Epithelial cell of esophagus (primary cell): ENCODE data around the gene RBFOX1.

ENCODE experiments used
- DNase-seq: peaks from one replicate; pipeline ENCODE4 v3.0.0; 2010; ENCODE audit warnings: low read depth
- H3K4me3 ChIP-seq: 2 replicates; pipeline ENCODE4 v1.5.1; 2011; ENCODE audit warnings: mild to moderate bottlenecking, low read length, control low read depth
- TF ChIP-seq, protein P1 (sequence below): IDR thresholded peaks from 2 replicates; pipeline ENCODE4 v1.5.1; 2011; ENCODE audit warnings: low read depth, mild to moderate bottlenecking, low read length, control low read depth, inconsistent platforms; ENCODE audit not compliant: insufficient read depth; ENCODE audit errors: missing control alignments

The RBFOX1 gene

DNA sequence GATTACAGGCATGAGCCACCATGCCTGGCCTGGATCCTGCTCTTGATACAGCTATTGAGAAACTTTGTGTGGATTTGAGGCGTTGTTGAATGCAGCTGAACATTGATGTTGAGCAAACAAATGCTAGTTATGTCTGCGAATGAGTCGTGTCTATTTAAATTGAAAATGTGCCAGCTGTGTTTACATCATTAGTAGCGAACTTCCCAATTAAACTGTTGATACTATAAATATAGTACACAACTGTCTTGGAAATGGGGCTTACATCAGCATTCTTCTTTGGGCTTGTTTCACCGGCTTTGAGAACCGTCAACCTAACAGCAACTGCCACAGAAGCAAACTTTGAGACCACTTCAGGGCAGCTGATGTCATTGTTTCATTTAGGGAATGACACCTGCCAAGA is 251.9 kb downstream of the RBFOX1 start:
- no peak overlapping the region for H3K4me3 ChIP-seq
- no peak for DNase-seq
- TF ChIP-seq, protein P1, sequence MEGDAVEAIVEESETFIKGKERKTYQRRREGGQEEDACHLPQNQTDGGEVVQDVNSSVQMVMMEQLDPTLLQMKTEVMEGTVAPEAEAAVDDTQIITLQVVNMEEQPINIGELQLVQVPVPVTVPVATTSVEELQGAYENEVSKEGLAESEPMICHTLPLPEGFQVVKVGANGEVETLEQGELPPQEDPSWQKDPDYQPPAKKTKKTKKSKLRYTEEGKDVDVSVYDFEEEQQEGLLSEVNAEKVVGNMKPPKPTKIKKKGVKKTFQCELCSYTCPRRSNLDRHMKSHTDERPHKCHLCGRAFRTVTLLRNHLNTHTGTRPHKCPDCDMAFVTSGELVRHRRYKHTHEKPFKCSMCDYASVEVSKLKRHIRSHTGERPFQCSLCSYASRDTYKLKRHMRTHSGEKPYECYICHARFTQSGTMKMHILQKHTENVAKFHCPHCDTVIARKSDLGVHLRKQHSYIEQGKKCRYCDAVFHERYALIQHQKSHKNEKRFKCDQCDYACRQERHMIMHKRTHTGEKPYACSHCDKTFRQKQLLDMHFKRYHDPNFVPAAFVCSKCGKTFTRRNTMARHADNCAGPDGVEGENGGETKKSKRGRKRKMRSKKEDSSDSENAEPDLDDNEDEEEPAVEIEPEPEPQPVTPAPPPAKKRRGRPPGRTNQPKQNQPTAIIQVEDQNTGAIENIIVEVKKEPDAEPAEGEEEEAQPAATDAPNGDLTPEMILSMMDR: no peak

GRCh38 chr16:7585705-7586104 is 253.1 kb downstream of the RBFOX1 start:
- DNase-seq: no peak
- no peak overlapping the region for H3K4me3 ChIP-seq
- TF ChIP-seq, protein P1: no peak

GRCh38 chr16:7590934-7591333 is 258.3 kb downstream of the RBFOX1 start:
- no peak for DNase-seq
- TF ChIP-seq, protein P1: no peak
- H3K4me3 ChIP-seq: no peak overlapping the region

DNA sequence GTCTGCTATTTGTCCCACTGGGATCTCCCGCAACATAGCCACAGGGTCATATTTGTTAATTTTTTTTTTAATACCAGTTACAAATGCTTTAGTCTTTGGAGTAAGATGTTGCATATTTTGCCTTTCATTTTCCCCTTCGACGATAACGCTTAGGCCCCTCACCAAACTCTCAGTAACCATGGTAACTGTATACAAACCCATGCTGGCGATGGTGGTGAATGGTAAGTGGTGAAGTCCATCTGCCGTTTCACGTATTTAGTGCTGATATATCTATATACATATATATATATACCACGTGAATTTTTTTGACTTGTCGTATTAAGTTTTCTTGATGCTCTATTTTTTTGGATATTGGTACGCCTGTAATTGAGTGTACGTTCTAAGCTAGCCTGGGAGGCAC is 263.7 kb downstream of the RBFOX1 start:
- no peak for DNase-seq

GRCh38 chr16:7597677-7598076 is 265.0 kb downstream of the RBFOX1 start:
- TF ChIP-seq, protein P1: no peak
- H3K4me3 ChIP-seq: no peak overlapping the region
- DNase-seq: no peak

More for the DNA sequence above, 263.7 kb downstream of the RBFOX1 start:
- no peak overlapping the region for H3K4me3 ChIP-seq
- TF ChIP-seq, protein P1: no peak

GRCh38 chr16:7601100-7601499 is 268.5 kb downstream of the RBFOX1 start:
- TF ChIP-seq, protein P1: no peak
- H3K4me3 ChIP-seq: no peak overlapping the region

GRCh38 chr16:7602291-7602950 is 269.8 kb downstream of the RBFOX1 start:
- no peak for DNase-seq
- no peak overlapping the region for H3K4me3 ChIP-seq
- TF ChIP-seq, protein P1: no peak

More at GRCh38 chr16:7601100-7601499, 268.5 kb downstream of the RBFOX1 start:
- DNase-seq: no peak
